HepG2 (cell line): ENCODE results near the gene HBS1L. TPM values are rescaled to one million over a fixed set of nuclear protein-coding genes. Genes with fewer than 3 reads are reported as not detected.

Experiments
- AGO2 ChIP-seq: fragments of 200-400 bp; formaldehyde crosslinking; optimal IDR thresholded peaks from 2 replicates; pipeline ENCODE3; 2017; ENCODE audit warnings: mild to moderate bottlenecking, low read depth, low read length, moderate library complexity
- CEBPZ ChIP-seq: IDR thresholded peaks from 2 replicates; pipeline ENCODE4 v1.6.1; 2012; ENCODE audit warnings: low read length, improper control_type of control experiment
- FOXK2 ChIP-seq: fragments of 450-650 bp; IDR thresholded peaks from 2 replicates; pipeline ENCODE4 v1.6.1; 2016
- FOXM1 ChIP-seq: sonication (generic); formaldehyde crosslinking; IDR thresholded peaks from 2 replicates; pipeline ENCODE4 v1.5.0; 2020; ENCODE audit warnings: missing genetic modification reagents
- HES4 ChIP-seq: sonication (generic); formaldehyde crosslinking; IDR thresholded peaks from 2 replicates; pipeline ENCODE4 v1.9.0; 2021; ENCODE audit warnings: mild to moderate bottlenecking, missing genetic modification reagents, borderline replicate concordance
- JDP2 ChIP-seq: sonication (generic); formaldehyde crosslinking; IDR thresholded peaks from 2 replicates; pipeline ENCODE4 v1.8.1; 2022; ENCODE audit warnings: missing genetic modification reagents, borderline replicate concordance
- MEF2D ChIP-seq: sonication (generic); formaldehyde crosslinking; IDR thresholded peaks from 2 replicates; pipeline ENCODE4 v1.5.1; 2020; ENCODE audit warnings: mild to moderate bottlenecking, missing genetic modification reagents
- MIER3 ChIP-seq: IDR thresholded peaks from 2 replicates; pipeline ENCODE4 v1.6.1; 2016; ENCODE audit warnings: missing compliant biosample characterization, borderline replicate concordance
- NFKB2 ChIP-seq: sonication (generic); formaldehyde crosslinking; IDR thresholded peaks from 2 replicates; pipeline ENCODE4 v1.4.0; 2020; ENCODE audit warnings: missing genetic modification reagents, borderline replicate concordance
- NR0B2 ChIP-seq: sonication (generic); formaldehyde crosslinking; IDR thresholded peaks from 2 replicates; pipeline ENCODE4 v1.4.0; 2020; ENCODE audit warnings: mild to moderate bottlenecking, missing genetic modification reagents
- ONECUT2 ChIP-seq: sonication (generic); formaldehyde crosslinking; IDR thresholded peaks from 2 replicates; pipeline ENCODE4 v1.4.0; 2020; ENCODE audit warnings: missing genetic modification reagents
- SETDB1 ChIP-seq: sonication (generic); formaldehyde crosslinking; IDR thresholded peaks from 2 replicates; pipeline ENCODE4 v1.5.1; 2020; ENCODE audit warnings: missing genetic modification reagents, mild to moderate bottlenecking, borderline replicate concordance
- THYN1 ChIP-seq: sonication (generic); formaldehyde crosslinking; IDR thresholded peaks from 2 replicates; pipeline ENCODE4 v1.8.1; 2023; ENCODE audit warnings: low read depth, mild to moderate bottlenecking, moderate library complexity, missing genetic modification reagents, borderline replicate concordance
- ZBTB10 ChIP-seq: sonication (generic); formaldehyde crosslinking; IDR thresholded peaks from 2 replicates; pipeline ENCODE4 v1.4.0; 2020; ENCODE audit warnings: missing genetic modification reagents, borderline replicate concordance
- ZNF253 ChIP-seq: sonication (generic); formaldehyde crosslinking; IDR thresholded peaks from 2 replicates; pipeline ENCODE4 v1.8.0; 2022; ENCODE audit warnings: mild to moderate bottlenecking, missing genetic modification reagents, borderline replicate concordance
- ZNF280B ChIP-seq: sonication (generic); formaldehyde crosslinking; IDR thresholded peaks from 2 replicates; pipeline ENCODE4 v1.5.0; 2020; ENCODE audit warnings: missing genetic modification reagents, mild to moderate bottlenecking, borderline replicate concordance
- ZNF629 ChIP-seq: sonication (generic); formaldehyde crosslinking; conservative IDR thresholded peaks from 2 replicates; pipeline ENCODE4 v1.5.0; 2020; ENCODE audit warnings: missing genetic modification reagents
- ZNF670 ChIP-seq: sonication (generic); formaldehyde crosslinking; IDR thresholded peaks from 2 replicates; pipeline ENCODE4 v1.8.0; 2022; ENCODE audit warnings: mild to moderate bottlenecking, missing genetic modification reagents, borderline replicate concordance
- ZSCAN30 ChIP-seq: sonication (generic); formaldehyde crosslinking; IDR thresholded peaks from 2 replicates; pipeline ENCODE4 v1.5.0; 2020; ENCODE audit warnings: mild to moderate bottlenecking, missing genetic modification reagents
- polyA plus RNA-seq, 8 experiments: library from polyadenylated mRNA; depleted of rRNA in 3 of 8; stranded (reverse) in 7 of 8; unstranded in 1 of 8; fragments of >200 nt; fragmentation: Illumina TruSeq in 4 of 8; extraction: Trizol in 4 of 8; gene quantifications; 2 replicates each; pipeline versions ENCODE4 v1.2.1 to v1.2.3, GENCODE V29; 2011 to 2016; ENCODE audit warnings: low read depth in 4 of 8, missing spikeins in 1 of 8, mixed read lengths in 1 of 8; ENCODE audit not compliant: insufficient read depth in 1 of 8
- total RNA-seq, 5 experiments: library from RNA; depleted of rRNA; stranded (reverse); fragments of >200 nt; fragmentation: Illumina TruSeq; extraction: Trizol; gene quantifications; 2 replicates each; pipeline ENCODE4 v1.2.3, GENCODE V29; 2016; ENCODE audit warnings: low read depth in 1 of 5

The HBS1L gene
- total and polyA plus RNA-seq, 2 of the 13 experiments (the other 11 are each of a cell fraction or from before 2014, with no cell fraction given): 44.1 to 138 TPM

- TF ChIP-seq CEBPZ (no peak), THYN1 (CRISPR knock-in tag) (no peak), FOXM1 (no peak), ZBTB10 (CRISPR knock-in tag) (0 out of 2 replicates have a peak, but pooled peaks have one; percentile 67), MEF2D (peak; percentile 77), ZNF670 (CRISPR knock-in tag) (no peak; the same call in 1 of the 2 replicates), JDP2 (CRISPR knock-in tag) (no peak), ZSCAN30 (CRISPR knock-in tag) (no peak), ZNF253 (CRISPR knock-in tag) (no peak), SETDB1 (CRISPR knock-in tag) (no peak), HES4 (peak; percentile 96; the same call in 1 of the 2 replicates), AGO2 (no peak), ZNF280B (peak; percentile 73; the same call in 1 of the 2 replicates), NR0B2 (CRISPR knock-in tag) (peak; percentile 68; the same call in 1 of the 2 replicates), MIER3 (peak; percentile 76), NFKB2 (peak; percentile 95; the same call in 1 of the 2 replicates), FOXK2 (no peak), ONECUT2 (CRISPR knock-in tag) (peak; percentile 37; the same call in 1 of the 2 replicates), ZNF629 (CRISPR knock-in tag) (0 out of 2 replicates have a peak, but pooled peaks have one; percentile 29)
These were observed at the start of gene HBS1L (continued) for GRCh38 chr6:135054569-135055498.
